Skeletal muscle cell (primary cell): ENCODE measurements around the gene SLC26A6.
A peak's percentile ranks its signal among the peaks of the same experiment; 100 is the strongest.

Experiments used
- DNase-seq: peaks from one replicate; pipeline ENCODE4 v3.0.0-alpha.2; 2010; ENCODE audit warnings: low read depth
- H3K4me3 ChIP-seq: 2 replicates; pipeline ENCODE4 v1.5.1; 2011; ENCODE audit warnings: low read depth, mild to moderate bottlenecking, control low read depth, low read length, moderate library complexity

SLC26A6 gene

GRCh38 chr3:48609088-48610005 is 25.9 kb downstream of the SLC26A6 start, which contains the start of gene UQCRC1:
Gene UQCRC1 (minus strand): TSS chr3:48609646. CDS start chr3:48609620, 26 bp downstream.
- DNase-seq, result peak; percentile 61
- H3K4me3 ChIP-seq, result peak within 1 kb of the TSS; percentile 94

DNA sequence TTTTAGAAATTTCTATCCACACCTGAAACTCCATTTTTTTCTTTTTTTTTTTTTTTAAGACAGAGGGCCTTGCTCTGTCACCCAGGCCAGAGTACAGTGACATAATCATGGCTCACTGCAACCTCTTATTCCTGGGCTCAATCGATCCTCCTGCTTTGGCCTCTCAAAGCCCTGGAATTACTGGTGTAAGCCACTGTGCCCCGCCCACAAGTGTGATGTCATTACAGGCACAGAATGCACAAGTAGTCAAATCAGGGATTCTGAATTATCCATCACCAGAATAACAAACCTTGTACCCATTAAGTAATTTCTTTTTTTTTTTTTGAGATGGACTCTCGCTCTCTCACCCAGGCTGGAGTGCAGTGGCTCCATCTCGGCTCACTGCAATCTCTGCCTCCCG is 27.7 kb downstream of the SLC26A6 start:
- H3K4me3 ChIP-seq, result no peak overlapping the region
- no peak for DNase-seq

GRCh38 chr3:48601622-48601994 is 33.7 kb downstream of the SLC26A6 start:
- DNase-seq, result no peak
- H3K4me3 ChIP-seq, result no peak overlapping the region

- DNase-seq, result no peak
- H3K4me3 ChIP-seq, result no peak overlapping the region
These were observed 34.3 kb downstream of the SLC26A6 start for GRCh38 chr3:48600711-48601621.

DNA sequence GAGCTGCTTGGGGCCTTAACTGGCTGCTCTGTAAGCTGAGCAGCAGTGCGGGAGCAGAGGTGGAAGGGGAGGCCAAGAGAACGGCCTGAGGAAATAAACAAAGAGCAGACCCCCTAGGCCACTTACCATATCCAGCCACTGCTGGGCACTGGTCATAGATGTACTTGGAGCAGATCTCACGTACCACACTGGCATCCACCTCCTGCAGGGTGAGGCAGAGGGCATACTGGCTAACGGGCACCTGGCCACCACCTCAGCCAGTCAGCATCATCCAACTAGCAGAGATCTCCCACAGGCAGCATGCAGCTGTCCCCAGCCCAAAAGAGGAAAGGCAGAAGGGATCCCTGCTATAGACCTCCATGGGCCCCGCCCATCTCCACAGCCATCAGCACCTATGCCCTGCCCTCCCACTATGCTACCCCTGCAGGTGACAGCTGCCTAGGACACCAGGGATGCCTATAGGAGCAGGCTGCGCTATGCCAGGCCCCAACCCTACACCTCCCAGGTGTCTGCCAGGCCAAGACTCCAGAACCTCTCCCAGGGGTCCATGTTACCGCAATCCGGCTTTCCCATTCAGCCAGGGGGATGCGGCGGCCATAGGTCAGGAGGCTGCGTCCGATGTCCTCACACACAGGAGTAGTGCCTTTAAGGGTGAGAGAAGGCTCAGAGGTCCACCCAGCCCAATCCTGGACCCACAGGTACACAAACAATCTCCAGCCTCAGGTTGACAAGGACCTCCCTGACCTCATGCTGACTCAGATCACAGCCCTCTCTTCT is 35.6 kb downstream of the SLC26A6 start:
- no peak overlapping the region for H3K4me3 ChIP-seq
- DNase-seq, result no peak

GRCh38 chr3:48599077-48599501 is 36.2 kb downstream of the SLC26A6 start:
- DNase-seq, result no peak
- H3K4me3 ChIP-seq, result no peak overlapping the region

- H3K4me3 ChIP-seq, result no peak overlapping the region
- DNase-seq, result peak; percentile 76
These were observed 36.8 kb downstream of the SLC26A6 start for GRCh38 chr3:48598323-48599076.

DNA sequence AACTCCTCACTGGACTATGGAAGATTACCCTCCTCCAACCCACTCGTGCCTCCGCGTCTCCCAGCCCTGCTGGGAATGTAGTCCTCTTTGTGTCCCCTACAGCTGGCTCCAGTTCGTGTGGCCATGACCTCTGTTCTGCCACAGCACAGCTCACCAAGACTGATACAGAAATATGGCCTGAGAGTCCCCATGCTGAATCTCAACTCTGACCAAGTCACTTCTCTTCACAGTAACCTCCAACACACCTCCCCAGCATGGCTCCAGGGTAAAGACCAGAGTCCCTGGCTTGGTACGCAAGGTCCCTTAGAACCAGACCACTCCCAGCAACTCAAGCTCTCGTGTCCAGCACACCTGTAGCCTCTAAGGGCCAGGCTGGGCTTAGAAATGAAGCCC is 37.9 kb downstream of the SLC26A6 start:
- DNase-seq, result no peak
- no peak overlapping the region for H3K4me3 ChIP-seq

DNA sequence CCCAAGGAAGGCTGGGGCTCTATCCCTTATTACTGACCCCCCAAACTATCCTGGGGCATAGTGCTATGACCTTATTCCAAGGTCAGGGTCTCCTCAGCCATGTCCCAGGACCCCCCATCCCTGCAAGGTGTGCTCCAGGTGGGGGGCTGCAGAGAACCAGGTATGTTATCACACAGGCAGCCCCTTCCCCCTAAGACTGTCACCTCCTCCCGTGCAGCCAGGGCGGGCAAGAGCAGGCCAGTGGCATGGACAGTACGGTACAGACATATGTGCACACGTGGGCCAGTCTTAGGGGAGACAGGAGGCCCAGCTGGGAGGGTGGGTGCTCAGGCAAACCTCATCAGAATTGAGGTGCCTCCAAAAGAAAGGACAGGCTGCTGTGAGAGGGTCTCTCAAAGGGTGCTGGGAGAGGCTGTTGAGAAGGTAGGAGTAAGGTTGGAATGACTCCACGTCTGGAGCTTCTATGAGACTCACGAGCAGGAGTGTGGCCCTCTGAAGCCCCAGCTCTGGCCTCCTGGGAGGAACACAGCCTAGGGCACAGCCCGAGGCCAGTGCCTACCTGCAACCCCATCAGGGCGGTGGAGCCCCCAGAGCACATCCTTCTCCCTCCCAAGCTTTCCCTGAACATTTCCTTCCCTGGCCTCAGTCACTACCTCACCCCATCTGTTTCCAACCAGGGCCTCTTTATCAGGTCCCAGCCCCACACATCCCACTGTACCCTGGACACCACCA is 38.4 kb downstream of the SLC26A6 start:
- DNase-seq, result no peak
- no peak overlapping the region for H3K4me3 ChIP-seq

DNA sequence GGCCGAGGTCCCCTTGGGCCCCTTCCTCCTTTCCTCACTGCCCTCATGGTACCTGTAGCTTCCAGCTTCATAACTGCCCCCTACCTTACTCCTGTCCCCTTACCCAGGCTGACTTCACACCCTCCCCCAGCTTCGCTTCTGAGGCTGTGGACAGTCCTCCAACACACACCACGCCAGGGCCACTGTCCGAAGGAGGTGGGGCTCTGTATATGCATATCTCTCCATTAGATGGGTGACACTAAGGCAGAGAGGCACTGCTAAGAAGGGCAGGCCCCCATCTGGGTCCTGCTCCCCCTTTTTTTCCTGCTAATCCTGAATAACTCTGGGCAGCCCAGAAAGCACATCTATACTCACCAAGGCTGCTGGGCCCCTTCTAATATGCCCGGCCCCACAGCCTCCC is 39.1 kb downstream of the SLC26A6 start:
- H3K4me3 ChIP-seq, result no peak overlapping the region
- no peak for DNase-seq

DNA sequence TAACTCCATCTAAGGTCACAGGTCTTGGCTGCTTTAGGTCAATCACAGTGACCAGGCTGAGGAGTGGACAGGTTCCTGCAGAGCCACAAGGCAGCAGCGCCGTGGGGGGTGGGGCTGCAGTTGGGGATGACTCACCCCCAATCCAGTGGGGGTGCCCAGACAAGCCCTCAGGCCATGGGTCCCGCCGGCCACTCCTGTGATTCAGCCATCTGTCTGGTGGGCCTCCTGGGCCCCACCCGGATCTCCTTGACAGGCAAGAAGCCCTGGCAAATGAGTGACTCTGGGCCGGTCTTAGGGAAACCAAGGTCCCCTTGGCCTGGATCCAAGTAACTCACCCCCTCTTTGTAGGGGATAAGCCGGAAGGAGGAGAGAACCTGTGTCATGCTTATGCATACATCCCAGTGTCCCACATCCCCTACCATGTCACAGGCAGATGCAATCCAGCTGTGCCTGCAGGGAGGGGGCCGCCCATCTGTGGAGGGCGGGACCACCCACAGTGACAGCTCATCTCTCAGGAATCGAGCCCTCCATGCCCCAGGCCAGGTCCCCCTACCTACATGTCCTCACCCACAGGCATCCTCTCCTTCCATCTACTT is 39.6 kb downstream of the SLC26A6 start:
- peak overlapping the region; percentile 41 for H3K4me3 ChIP-seq
- peak; percentile 45 for DNase-seq

- H3K4me3 ChIP-seq, result peak within 1 kb of the TSS; percentile 41
- no peak for DNase-seq
These were observed 40.2 kb downstream of the SLC26A6 start, which contains the start of gene COL7A1 for GRCh38 chr3:48595075-48595525. Gene COL7A1 (minus strand): TSS chr3:48595329. CDS start chr3:48595159, 170 bp downstream.

- H3K4me3 ChIP-seq, result peak overlapping the region; percentile 41
- no peak for DNase-seq
These were observed 40.7 kb downstream of the SLC26A6 start for GRCh38 chr3:48594417-48595049.

DNA sequence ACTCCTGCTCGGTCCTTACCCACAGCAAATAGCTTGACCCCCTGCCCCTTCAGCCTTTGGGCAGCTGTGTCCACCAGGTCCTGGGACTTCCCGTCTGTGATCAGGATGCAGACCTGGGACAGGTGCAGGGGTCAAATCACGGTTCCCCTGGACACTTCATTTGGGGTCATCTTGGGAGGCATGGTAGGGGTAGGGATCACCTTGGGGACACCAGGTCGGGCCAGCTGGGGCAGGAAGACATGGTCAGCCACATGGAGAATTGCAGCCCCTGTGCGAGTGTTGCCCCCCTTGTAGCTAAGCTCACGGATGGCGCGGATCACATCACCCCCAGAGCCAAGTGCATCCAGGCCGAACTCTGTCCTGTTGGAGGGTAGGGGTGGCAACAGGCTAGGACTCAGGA is 41.9 kb downstream of the SLC26A6 start:
- no peak overlapping the region for H3K4me3 ChIP-seq
- DNase-seq, result no peak

- no peak overlapping the region for H3K4me3 ChIP-seq
- DNase-seq, result no peak
These were observed 42.7 kb downstream of the SLC26A6 start for GRCh38 chr3:48592519-48593087.

DNA sequence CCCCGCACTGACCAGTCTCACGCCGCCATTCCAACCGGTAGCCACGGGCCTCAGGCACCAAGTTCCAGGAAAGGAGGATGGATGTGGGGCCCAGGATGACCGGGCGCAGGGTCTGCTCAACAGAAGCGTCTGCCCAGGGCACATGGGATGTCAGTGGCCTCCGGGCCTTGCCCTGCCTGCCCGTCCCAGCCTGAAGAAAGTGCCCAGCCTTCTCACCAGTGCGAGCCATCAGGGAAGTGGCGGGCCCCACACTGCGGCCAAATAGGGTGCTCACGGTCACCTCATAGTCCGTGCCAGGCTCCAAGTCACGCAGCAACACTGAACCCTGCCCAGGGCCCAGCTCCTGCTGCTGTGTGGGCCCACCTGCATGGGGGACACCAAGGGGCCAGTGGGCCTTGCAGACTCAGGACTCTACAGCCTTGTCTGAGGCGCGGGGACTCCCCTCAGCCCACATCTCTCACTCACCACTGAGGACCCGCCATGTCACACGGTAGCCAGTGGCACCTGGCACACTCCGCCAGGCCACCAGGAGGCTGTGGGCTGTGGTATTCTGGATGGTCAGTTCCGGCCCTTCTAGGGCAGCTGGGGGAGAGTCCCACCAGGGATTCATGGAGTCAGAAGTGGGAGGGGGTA is 43.3 kb downstream of the SLC26A6 start:
- no peak overlapping the region for H3K4me3 ChIP-seq

More for the DNA sequence above, 43.3 kb downstream of the SLC26A6 start:
- no peak for DNase-seq
